ENCODE results near the gene JMJD7. TPM values are rescaled to one million over a fixed set of nuclear protein-coding genes. Genes with fewer than 3 reads are reported as not detected.

The JMJD7 gene
- total RNA-seq, 1 donor from 2014 or later = 12.1 TPM

- H3K27ac ChIP-seq (replicated peaks) = peak overlapping the region; percentile 45
- no peak for DNase-seq
- no peaks in the 10 kb centered on the region for H3K9me3 ChIP-seq (replicated peaks)
- peaks cover 14% of the 10 kb centered on the region for H3K36me3 ChIP-seq
- intact Hi-C loops (cut with micrococcal nuclease) = no loop called here
- no peaks in the 10 kb centered on the region for H3K27me3 ChIP-seq (ENCODE audit: low read depth)
- peaks cover 56% of the 10 kb centered on the region for H3K4me1 ChIP-seq
- H3K4me3 ChIP-seq = no peak overlapping the region
- TF ChIP-seq, protein P1, sequence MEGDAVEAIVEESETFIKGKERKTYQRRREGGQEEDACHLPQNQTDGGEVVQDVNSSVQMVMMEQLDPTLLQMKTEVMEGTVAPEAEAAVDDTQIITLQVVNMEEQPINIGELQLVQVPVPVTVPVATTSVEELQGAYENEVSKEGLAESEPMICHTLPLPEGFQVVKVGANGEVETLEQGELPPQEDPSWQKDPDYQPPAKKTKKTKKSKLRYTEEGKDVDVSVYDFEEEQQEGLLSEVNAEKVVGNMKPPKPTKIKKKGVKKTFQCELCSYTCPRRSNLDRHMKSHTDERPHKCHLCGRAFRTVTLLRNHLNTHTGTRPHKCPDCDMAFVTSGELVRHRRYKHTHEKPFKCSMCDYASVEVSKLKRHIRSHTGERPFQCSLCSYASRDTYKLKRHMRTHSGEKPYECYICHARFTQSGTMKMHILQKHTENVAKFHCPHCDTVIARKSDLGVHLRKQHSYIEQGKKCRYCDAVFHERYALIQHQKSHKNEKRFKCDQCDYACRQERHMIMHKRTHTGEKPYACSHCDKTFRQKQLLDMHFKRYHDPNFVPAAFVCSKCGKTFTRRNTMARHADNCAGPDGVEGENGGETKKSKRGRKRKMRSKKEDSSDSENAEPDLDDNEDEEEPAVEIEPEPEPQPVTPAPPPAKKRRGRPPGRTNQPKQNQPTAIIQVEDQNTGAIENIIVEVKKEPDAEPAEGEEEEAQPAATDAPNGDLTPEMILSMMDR (IDR thresholded peaks at IDR 0.05; ENCODE audit: borderline replicate concordance) = no peak
Measured at GRCh38 chr15:41795996-41796856, 31.7 kb upstream of the JMJD7 start.

- DNase-seq = no peak
Measured at GRCh38 chr15:41797201-41797944, 30.5 kb upstream of the JMJD7 start.

DNA sequence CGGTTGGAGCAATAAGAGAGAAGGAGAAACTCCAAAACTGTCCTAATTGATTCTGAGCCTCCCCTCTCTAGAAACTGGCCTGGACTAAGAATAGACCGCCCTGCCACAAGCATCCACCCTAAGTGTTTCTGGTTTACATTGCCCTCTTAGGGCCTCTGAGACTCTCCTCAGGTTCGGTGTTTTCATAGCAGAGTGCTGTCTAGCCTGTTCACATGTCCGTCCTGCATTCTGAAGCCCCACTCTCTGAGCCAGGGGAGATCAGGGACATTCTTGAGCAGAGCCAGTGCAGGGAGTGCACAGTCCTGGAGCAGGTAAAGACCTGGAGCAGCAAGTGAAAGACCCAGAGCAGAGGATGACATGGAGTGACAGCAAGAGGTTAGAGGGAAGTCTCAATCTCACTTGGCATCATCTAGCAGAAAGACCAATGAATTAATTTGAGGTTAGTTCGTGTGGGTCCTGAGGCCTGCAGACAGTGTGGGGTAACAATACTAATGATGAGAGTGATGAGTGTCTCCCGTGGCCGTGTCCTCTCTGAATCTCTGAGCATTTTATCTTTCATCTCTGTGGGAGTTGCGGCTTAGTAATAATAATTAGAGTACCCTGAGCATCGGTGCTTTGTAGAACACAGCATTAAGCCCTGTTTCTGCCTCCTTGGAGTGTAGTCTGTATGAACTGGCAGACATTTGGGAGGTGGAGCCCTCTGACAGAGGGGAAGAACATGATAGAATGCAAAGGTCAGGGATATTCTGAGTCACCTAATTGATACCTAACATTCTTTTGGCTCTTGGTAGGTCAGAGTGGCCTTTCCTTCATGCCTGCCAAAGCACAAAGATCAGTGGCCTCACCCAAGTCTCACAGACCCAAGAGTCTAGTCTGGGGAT, 29.0 kb upstream of the JMJD7 start:
- Histone ChIP-seq H3K36me3 (peaks cover 22% of the 10 kb centered on the region), H3K27ac (replicated peaks) (no peak overlapping the region), H3K4me3 (no peak overlapping the region), H3K9me3 (replicated peaks) (no peaks in the 10 kb centered on the region), H3K4me1 (peaks cover 37% of the 10 kb centered on the region), H3K27me3 (ENCODE audit: low read depth) (no peaks in the 10 kb centered on the region)
- no peak for DNase-seq
- intact Hi-C loops (cut with micrococcal nuclease) = no loop called here
- TF ChIP-seq, protein P1 (IDR thresholded peaks at IDR 0.05; ENCODE audit: borderline replicate concordance) = no peak

More at GRCh38 chr15:41797201-41797944, 30.5 kb upstream of the JMJD7 start:
- no peak overlapping the region for H3K4me3 ChIP-seq
- H3K27ac ChIP-seq (replicated peaks) = no peak overlapping the region
- TF ChIP-seq, protein P1 (IDR thresholded peaks at IDR 0.05; ENCODE audit: borderline replicate concordance) = no peak
- intact Hi-C loops (cut with micrococcal nuclease) = no loop called here
- H3K9me3 ChIP-seq (replicated peaks) = no peaks in the 10 kb centered on the region
- H3K36me3 ChIP-seq = peaks cover 22% of the 10 kb centered on the region
- no peaks in the 10 kb centered on the region for H3K27me3 ChIP-seq (ENCODE audit: low read depth)
- H3K4me1 ChIP-seq = peaks cover 45% of the 10 kb centered on the region

DNA sequence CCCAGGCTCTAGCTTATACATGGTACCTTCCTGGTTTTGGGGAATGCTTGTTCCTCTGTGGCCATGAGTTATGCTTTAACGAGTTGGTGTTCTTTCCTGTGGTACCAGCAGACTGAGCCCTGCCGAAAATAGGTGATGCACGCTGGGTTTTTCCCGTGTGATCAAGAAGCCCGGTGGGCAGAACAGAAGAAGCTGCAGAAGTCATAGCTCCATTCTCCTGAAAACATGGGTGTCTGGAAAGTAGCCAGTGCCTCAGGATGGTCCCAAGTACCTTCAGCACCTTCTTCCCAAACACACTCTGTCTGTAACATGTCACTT, 28.4 kb upstream of the JMJD7 start:
- H3K4me1 ChIP-seq = peaks cover 38% of the 10 kb centered on the region

More for the DNA sequence above, 28.4 kb upstream of the JMJD7 start:
- intact Hi-C loops (cut with micrococcal nuclease) = no loop called here
- TF ChIP-seq, protein P1 (IDR thresholded peaks at IDR 0.05; ENCODE audit: borderline replicate concordance) = no peak
- no peaks in the 10 kb centered on the region for H3K27me3 ChIP-seq (ENCODE audit: low read depth)
- H3K36me3 ChIP-seq = peaks cover 22% of the 10 kb centered on the region
- H3K27ac ChIP-seq (replicated peaks) = no peak overlapping the region
- no peak for DNase-seq
- no peak overlapping the region for H3K4me3 ChIP-seq
- H3K9me3 ChIP-seq (replicated peaks) = no peaks in the 10 kb centered on the region

Data from left ventricle myocardium inferior (tissue), 1 donor.